Mesodermal cell (in vitro differentiated cells): Measurements from ENCODE around the gene SLC9C1.

ENCODE experiments used
- H3K27ac ChIP-seq: 2 replicates; pipeline ENCODE4 v1.7.0; 2013; ENCODE audit warnings: mild to moderate bottlenecking, low read depth, low read length, moderate library complexity; ENCODE audit not compliant: severe bottlenecking
- H3K36me3 ChIP-seq: 2 replicates; pipeline ENCODE4 v1.7.1; 2013; ENCODE audit warnings: mild to moderate bottlenecking, low read length, moderate library complexity; ENCODE audit not compliant: control insufficient read depth, insufficient read depth
- H3K4me1 ChIP-seq: one replicate; pipeline ENCODE4 v1.7.1; 2013; ENCODE audit warnings: mild to moderate bottlenecking, low read length; ENCODE audit not compliant: insufficient read depth, control insufficient read depth, poor library complexity, severe bottlenecking
- H3K4me3 ChIP-seq: 2 replicates; pipeline ENCODE4 v1.7.0; 2013; ENCODE audit warnings: low read length, control low read depth, mild to moderate bottlenecking; ENCODE audit not compliant: insufficient read depth, poor library complexity, severe bottlenecking; ENCODE audit errors: extremely low read depth
- H3K9me3 ChIP-seq: 2 replicates; pipeline ENCODE4 v1.7.1; 2013; ENCODE audit warnings: mild to moderate bottlenecking, low read length, moderate library complexity; ENCODE audit not compliant: control insufficient read depth
- WGBS, 2 experiments: methylation state at CpG; one replicate each; pipeline ENCODE4 v1.1.5; 2013; ENCODE audit warnings: missing lambda C conversion rate in 2 of 2; ENCODE audit not compliant: insufficient coverage in 2 of 2; 5-methylcytosine and 5-hydroxymethylcytosine counted together

Gene SLC9C1

GRCh38 chr3:112101916-112102315 is 192.1 kb downstream of the SLC9C1 start:
- Histone ChIP-seq H3K27ac (no peak overlapping the region), H3K4me1 (peaks cover 23% of the 10 kb centered on the region), H3K9me3 (no peaks in the 10 kb centered on the region), H3K36me3 (peaks cover 5% of the 10 kb centered on the region), H3K4me3 (no peak overlapping the region)
- WGBS, 2 experiments = 87 to 89% methylated on average over 1 to 2 of the region's 2 CpGs

- H3K4me3 ChIP-seq = no peak overlapping the region
- 77% methylated on average over 3 to 4 of the region's 4 CpGs for WGBS, 2 experiments
- peaks cover 12% of the 10 kb centered on the region for H3K36me3 ChIP-seq
- H3K27ac ChIP-seq = no peak overlapping the region
- peaks cover 26% of the 10 kb centered on the region for H3K4me1 ChIP-seq
- H3K9me3 ChIP-seq = no peaks in the 10 kb centered on the region
Measured at GRCh38 chr3:112097378-112097777, 196.6 kb downstream of the SLC9C1 start.

GRCh38 chr3:112096176-112096575 is 197.8 kb downstream of the SLC9C1 start:
- Histone ChIP-seq H3K4me1 (peaks cover 14% of the 10 kb centered on the region), H3K4me3 (no peak overlapping the region), H3K27ac (no peak overlapping the region), H3K9me3 (no peaks in the 10 kb centered on the region), H3K36me3 (peaks cover 12% of the 10 kb centered on the region)
- 83 to 86% methylated on average over 1 to 2 of the region's 2 CpGs for WGBS, 2 experiments

GRCh38 chr3:112095731-112096130 is 198.3 kb downstream of the SLC9C1 start:
- Histone ChIP-seq H3K9me3 (no peaks in the 10 kb centered on the region), H3K27ac (no peak overlapping the region), H3K4me1 (peaks cover 12% of the 10 kb centered on the region), H3K4me3 (no peak overlapping the region), H3K36me3 (peaks cover 12% of the 10 kb centered on the region)
- WGBS, 2 experiments = no CpG with 5 or more reads among the region's 2 CpGs

GRCh38 chr3:112093180-112093522 is 200.9 kb downstream of the SLC9C1 start:
- Histone ChIP-seq H3K36me3 (peaks cover 12% of the 10 kb centered on the region), H3K4me3 (no peak overlapping the region), H3K9me3 (no peaks in the 10 kb centered on the region)

GRCh38 chr3:112092496-112093179 is 201.4 kb downstream of the SLC9C1 start:
- peak overlapping the region; percentile 54 for H3K27ac ChIP-seq
- no peak overlapping the region for H3K4me3 ChIP-seq
- no peaks in the 10 kb centered on the region for H3K9me3 ChIP-seq
- H3K4me1 ChIP-seq = peaks cover 16% of the 10 kb centered on the region
- 65 to 73% methylated on average over 6 of the region's 6 CpGs for WGBS, 2 experiments
- H3K36me3 ChIP-seq = peaks cover 12% of the 10 kb centered on the region

More at GRCh38 chr3:112093180-112093522, 200.9 kb downstream of the SLC9C1 start:
- Histone ChIP-seq H3K4me1 (peaks cover 16% of the 10 kb centered on the region), H3K27ac (peak overlapping the region; percentile 54)

GRCh38 chr3:112090887-112091586 is 203.0 kb downstream of the SLC9C1 start:
- Histone ChIP-seq H3K27ac (peak overlapping the region; percentile 52), H3K4me1 (peaks cover 11% of the 10 kb centered on the region), H3K36me3 (peaks cover 12% of the 10 kb centered on the region), H3K4me3 (no peak overlapping the region), H3K9me3 (no peaks in the 10 kb centered on the region)
- WGBS, 2 experiments = 73 to 82% methylated on average over 3 to 4 of the region's 6 CpGs
